ENCODE results near the gene EYA2.

The EYA2 gene

DNA sequence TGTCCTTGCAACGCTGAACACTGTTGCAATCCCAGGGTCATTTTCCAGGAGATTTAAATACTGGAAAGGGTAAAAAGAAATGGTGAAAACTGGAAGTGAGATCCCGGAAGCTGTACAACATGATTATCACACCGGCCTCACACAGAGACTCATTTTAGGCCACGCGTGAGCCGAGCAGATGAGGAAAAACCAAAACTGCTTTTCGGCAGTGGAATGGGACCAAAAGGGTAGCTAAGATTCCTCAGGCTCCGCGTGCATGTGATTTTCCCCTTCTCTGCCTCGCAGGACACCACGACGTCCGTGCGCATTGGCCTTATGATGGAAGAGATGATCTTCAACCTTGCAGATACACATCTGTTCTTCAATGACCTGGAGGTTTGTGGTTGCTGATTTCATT is 248.1 kb downstream of the EYA2 start:
- TF ChIP-seq ZFX (IDR thresholded peaks at IDR 0.05): no peak
- TF ChIP-seq, protein P1, sequence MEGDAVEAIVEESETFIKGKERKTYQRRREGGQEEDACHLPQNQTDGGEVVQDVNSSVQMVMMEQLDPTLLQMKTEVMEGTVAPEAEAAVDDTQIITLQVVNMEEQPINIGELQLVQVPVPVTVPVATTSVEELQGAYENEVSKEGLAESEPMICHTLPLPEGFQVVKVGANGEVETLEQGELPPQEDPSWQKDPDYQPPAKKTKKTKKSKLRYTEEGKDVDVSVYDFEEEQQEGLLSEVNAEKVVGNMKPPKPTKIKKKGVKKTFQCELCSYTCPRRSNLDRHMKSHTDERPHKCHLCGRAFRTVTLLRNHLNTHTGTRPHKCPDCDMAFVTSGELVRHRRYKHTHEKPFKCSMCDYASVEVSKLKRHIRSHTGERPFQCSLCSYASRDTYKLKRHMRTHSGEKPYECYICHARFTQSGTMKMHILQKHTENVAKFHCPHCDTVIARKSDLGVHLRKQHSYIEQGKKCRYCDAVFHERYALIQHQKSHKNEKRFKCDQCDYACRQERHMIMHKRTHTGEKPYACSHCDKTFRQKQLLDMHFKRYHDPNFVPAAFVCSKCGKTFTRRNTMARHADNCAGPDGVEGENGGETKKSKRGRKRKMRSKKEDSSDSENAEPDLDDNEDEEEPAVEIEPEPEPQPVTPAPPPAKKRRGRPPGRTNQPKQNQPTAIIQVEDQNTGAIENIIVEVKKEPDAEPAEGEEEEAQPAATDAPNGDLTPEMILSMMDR (conservative IDR thresholded peaks at IDR 0.05): no peak
- H3K27ac ChIP-seq: no peak overlapping the region

DNA sequence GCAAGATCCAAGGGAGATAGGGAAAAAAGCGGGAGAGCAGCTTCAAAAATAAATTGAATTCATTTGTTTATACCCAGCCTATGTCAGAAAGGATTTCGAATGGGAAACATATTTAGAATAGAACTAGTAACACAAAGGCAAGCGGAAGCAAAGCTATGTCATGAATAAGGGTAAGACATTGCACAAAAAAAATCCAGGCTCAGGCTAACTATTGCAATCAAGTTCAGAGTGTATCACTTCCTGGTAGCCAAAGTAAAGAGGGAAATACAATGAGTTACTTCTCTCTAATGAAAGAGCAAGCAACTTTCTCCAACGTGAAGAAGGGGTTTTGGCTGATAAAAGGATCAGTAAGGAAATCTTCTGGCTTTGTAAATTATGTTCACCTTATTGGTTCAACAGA is 249.0 kb downstream of the EYA2 start:
- no peak overlapping the region for H3K27ac ChIP-seq
- no peak for TF ChIP-seq ZFX (IDR thresholded peaks at IDR 0.05)
- TF ChIP-seq, protein P1 (conservative IDR thresholded peaks at IDR 0.05): no peak

DNA sequence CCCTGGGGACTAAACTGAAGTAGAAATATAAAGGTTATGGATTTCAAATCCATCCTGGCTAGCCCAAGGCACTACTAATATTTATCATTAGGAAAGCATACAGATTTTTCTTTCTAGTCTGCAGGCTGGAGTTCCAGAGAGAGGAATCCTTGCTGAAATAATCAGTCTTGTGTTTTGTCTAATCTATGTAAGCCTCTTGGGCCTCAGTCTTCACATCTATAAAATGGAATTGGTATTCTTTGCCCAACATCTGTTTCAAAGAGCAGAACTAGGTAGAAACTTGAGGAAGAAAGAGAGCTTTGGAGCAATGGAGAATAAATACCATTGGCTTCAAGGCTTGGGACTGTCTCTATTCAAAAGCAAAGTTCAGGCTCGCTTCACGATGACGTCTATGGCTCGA is 249.8 kb downstream of the EYA2 start:
- TF ChIP-seq, protein P1 (conservative IDR thresholded peaks at IDR 0.05): no peak
- TF ChIP-seq ZFX (IDR thresholded peaks at IDR 0.05): no peak
- H3K27ac ChIP-seq: no peak overlapping the region

DNA sequence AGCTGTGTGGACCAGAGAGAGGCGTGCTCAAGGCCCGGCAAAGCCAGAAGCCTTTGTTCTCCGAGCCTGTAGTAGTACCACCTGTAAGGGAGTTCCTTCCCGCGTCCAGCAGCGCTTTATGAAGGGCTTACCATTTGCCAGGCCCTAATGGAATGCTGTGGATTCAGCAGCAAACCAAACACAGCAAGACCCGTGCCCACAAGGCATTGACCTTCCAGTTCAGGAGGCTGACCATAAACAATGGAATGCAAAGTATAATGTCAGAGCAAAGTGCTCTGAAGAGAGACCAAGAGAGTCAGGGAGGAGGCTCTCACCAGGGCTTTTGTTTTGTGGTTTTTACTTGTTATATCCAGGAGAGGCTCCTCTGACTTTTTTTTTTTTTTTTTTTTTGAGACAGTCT is 252.0 kb downstream of the EYA2 start:
- TF ChIP-seq, protein P1 (conservative IDR thresholded peaks at IDR 0.05): no peak
- TF ChIP-seq ZFX (IDR thresholded peaks at IDR 0.05): no peak
- no peak overlapping the region for H3K27ac ChIP-seq

DNA sequence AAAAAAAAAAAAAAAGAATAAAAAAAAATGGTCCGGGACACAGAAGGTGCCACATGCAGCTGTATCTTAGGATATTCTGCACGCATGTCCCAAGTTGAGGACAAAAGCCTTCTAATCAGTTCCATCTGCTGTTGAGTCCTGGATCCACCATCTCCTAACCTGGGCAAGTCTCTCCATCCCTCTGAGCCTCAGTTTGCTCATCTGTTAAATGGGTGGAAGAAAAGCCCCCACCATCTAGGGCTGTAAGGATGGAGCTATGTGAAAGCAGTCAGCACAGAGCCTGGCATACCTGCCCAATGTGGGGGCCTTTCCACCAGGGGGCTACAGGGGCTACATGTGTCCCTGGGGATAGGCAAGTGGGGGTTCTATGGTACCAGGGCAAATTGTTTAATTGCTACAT is 253.4 kb downstream of the EYA2 start:
- TF ChIP-seq, protein P1 (conservative IDR thresholded peaks at IDR 0.05): no peak
- TF ChIP-seq ZFX (IDR thresholded peaks at IDR 0.05): no peak
- no peak overlapping the region for H3K27ac ChIP-seq

DNA sequence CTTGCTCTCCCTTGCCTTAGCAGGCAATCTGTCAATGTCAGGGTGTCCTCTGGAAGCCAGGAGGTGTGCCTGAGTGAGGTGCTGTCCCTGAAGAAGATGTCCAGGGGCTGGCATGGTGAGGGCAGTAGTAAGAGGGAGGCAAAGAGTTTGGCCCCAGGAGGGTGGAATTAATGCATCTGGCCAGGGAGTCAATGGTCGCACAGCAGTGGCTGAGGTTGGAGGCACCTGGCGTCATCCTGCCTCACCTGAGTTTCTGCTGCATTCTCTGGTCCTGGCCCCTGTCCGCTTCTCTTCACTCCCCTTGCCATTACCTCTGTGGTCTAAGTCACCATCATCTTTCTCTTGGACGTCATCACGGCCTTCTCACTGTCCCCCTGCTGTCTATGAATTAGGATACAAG is 255.3 kb downstream of the EYA2 start:
- TF ChIP-seq, protein P1 (conservative IDR thresholded peaks at IDR 0.05): no peak
- TF ChIP-seq ZFX (IDR thresholded peaks at IDR 0.05): no peak

DNA sequence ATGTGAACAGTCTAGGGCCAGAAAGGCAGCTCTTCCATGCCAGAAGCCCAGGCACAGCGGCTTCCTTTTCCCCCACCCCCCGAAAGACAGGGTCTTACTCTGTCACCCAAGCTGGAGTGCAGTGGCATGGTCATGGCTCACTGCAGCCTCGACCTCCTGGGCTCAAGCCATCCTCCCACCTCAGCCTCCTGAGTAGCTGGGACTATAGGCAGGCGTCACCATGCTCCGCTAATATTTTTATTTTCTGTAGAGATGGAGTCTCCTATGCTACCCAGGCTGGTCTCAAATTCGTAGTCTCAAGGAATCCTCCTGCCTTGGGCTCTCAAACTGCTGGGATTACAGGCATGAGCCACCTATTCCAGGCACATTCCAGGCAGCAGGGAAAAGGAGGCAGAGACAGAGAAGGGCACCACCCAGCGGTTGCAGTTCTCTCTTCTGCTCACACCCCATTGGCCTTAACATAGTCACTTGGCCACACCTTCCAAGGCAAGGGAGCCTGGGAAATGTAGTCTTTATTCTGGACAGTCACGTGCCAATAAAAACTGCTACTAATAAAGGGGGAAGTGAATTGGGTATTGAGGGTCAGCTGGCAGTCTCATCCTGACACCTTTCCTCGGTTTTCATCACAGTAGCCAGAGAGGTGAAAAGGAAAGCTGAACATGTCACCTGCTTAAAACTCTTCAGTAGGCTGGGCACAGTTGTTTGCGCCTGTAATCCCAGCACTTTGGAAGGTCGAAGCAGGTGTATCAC is 255.9 kb downstream of the EYA2 start:
- H3K27ac ChIP-seq: no peak overlapping the region
- TF ChIP-seq ZFX (IDR thresholded peaks at IDR 0.05): no peak
- TF ChIP-seq, protein P1 (conservative IDR thresholded peaks at IDR 0.05): peak; percentile 86

More for the DNA sequence above, 255.3 kb downstream of the EYA2 start:
- no peak overlapping the region for H3K27ac ChIP-seq

Data from C4-2B (cell line).